ENCODE data around the gene SRP14. TPM values are rescaled to one million over a fixed set of nuclear protein-coding genes. Genes with fewer than 3 reads are reported as not detected.

The SRP14 gene
- total and polyA plus RNA-seq, 9 of the 15 experiments (the other 6 are each of a cell fraction or from before 2014, with no cell fraction given), result 161 to 1,097 (median 402) TPM

DNA sequence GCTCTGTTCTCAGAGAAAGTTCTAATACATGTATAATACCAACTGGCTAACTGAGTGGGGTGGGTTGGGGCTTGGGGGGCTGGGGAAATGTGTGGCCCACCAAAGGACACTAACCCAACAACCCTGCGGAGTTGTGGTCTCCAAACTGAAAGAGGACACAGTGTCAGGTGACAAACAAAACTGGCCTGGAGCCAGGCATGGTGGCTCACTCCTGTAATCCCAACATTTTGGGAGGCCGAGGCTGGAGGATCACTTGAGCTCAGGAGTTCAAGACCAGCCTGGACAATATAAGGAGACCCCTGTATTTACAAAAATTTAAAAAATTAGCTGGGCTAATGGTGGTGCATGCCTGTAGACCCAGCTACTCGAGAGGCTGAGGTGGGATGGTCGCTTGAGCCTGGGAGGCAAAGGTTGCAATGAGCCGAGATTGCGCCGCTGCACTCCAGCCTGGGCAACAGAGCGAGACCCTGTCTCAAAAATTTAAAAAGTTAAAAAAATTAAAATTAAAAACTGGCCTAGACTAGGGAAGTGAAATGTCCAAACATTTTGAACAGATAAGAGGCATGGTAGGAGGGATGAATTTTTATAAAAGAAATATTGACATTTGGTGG lies 31.7 kb upstream of the SRP14 start:
- no peak for FAIRE-seq
- BruUV-seq (replicated peaks), result no TSS peak
- intact Hi-C loops (cut with micrococcal nuclease), result no loop called here
- Histone ChIP-seq H3K79me2 (ENCODE audit: control insufficient read depth, insufficient read depth, low read length) (no peaks in the 10 kb centered on the region), H3K27ac (ENCODE audit: extremely low read depth, low read depth, low read length) (no peak overlapping the region), H3K9me3 (replicated peaks; ENCODE audit: control insufficient read depth, insufficient read depth, low read depth, low read length) (no peaks in the 10 kb centered on the region), H3K9me1 (ENCODE audit: control insufficient read depth, insufficient read depth, low read length) (no peaks in the 10 kb centered on the region), H3K4me3 (no peak overlapping the region), H3K4me1 (replicated peaks in 1 of 2; ENCODE audit: control insufficient read depth in 2 of 2, insufficient read depth in 2 of 2, low read length in 2 of 2) (peaks cover 7 to 28% of the 10 kb centered on the region in 2 experiments; a peak in 4 of 5 replicates), H4K20me1 (replicated peaks; ENCODE audit: control insufficient read depth, insufficient read depth, low read length) (no peaks in the 10 kb centered on the region), H2AFZ (ENCODE audit: low read depth, low read length) (no peak overlapping the region), H3K36me3 (ENCODE audit: control insufficient read depth, insufficient read depth, low read length) (no peaks in the 10 kb centered on the region), H3K9ac (ENCODE audit: insufficient read depth in 1 of 2, low read depth in 2 of 2, low read length in 2 of 2) (no peak overlapping the region), H3K4me2 (ENCODE audit: insufficient read depth, low read length) (no peak overlapping the region), H3K27me3 (ENCODE audit: control insufficient read depth in 2 of 2, insufficient read depth in 2 of 2, low read length in 2 of 2) (no peaks in the 10 kb centered on the region)
- WGBS (ENCODE audit: insufficient coverage, low coverage, missing lambda C conversion rate), result 86% methylated on average over 8 of the region's 8 CpGs
- no peak for DNase-seq (ENCODE audit: extremely low read depth in 1 of 4, low spot score in 3 of 4)
- in situ Hi-C loops (cut with MboI), result no loop called here
- ATAC-seq, result no peak
- ChIA-PET POLR2A (interaction anchor here (1.1 kb wide), 1 partner anchor 16 kb away, joined by 6 read pairs; no protein-coding TSS in a partner anchor), CTCF (ENCODE audit: low intra/inter-chr PET ratio) (no interaction called here)
- TF ChIP-seq, protein P1, sequence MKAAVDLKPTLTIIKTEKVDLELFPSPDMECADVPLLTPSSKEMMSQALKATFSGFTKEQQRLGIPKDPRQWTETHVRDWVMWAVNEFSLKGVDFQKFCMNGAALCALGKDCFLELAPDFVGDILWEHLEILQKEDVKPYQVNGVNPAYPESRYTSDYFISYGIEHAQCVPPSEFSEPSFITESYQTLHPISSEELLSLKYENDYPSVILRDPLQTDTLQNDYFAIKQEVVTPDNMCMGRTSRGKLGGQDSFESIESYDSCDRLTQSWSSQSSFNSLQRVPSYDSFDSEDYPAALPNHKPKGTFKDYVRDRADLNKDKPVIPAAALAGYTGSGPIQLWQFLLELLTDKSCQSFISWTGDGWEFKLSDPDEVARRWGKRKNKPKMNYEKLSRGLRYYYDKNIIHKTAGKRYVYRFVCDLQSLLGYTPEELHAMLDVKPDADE (conservative IDR thresholded peaks at IDR 0.05; ENCODE audit: control insufficient read depth, low read depth, low read length), result no peak
- TF ChIP-seq NFIC (IDR thresholded peaks at IDR 0.05), result peak; percentile 67

DNA sequence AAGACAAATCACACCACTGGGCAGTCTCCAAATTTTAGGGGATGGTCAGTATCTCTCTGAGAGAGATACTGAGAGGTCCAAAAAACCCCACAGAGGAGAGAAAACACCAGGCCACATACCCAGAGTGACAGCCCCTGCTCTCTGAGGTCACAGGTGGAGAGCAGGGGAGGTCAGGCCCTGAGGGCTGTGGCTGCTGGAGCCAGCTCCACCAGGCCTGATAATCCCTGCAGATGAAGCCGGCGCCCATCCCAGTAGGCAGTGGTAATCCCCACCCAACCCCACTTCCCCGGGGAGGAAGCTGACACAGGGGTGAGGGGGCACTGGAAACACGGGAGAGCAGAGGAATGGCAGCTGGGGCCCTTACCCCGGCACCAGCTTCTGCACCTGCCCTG lies 31.2 kb upstream of the SRP14 start:
- Histone ChIP-seq H3K27ac (ENCODE audit: extremely low read depth, low read depth, low read length) (no peak overlapping the region), H2AFZ (ENCODE audit: low read depth, low read length) (no peak overlapping the region; the same call in 1 of the 2 replicates), H3K79me2 (ENCODE audit: control insufficient read depth, insufficient read depth, low read length) (no peaks in the 10 kb centered on the region), H3K9me1 (ENCODE audit: control insufficient read depth, insufficient read depth, low read length) (no peaks in the 10 kb centered on the region), H4K20me1 (replicated peaks; ENCODE audit: control insufficient read depth, insufficient read depth, low read length) (no peaks in the 10 kb centered on the region), H3K9me3 (replicated peaks; ENCODE audit: control insufficient read depth, insufficient read depth, low read depth, low read length) (no peaks in the 10 kb centered on the region), H3K4me3 (no peak overlapping the region), H3K4me1 (replicated peaks in 1 of 2; ENCODE audit: control insufficient read depth in 2 of 2, insufficient read depth in 2 of 2, low read length in 2 of 2) (peaks cover 1 to 23% of the 10 kb centered on the region in 2 experiments; a peak in 4 of 5 replicates), H3K36me3 (ENCODE audit: control insufficient read depth, insufficient read depth, low read length) (no peaks in the 10 kb centered on the region), H3K27me3 (ENCODE audit: control insufficient read depth in 2 of 2, insufficient read depth in 2 of 2, low read length in 2 of 2) (no peaks in the 10 kb centered on the region), H3K4me2 (ENCODE audit: insufficient read depth, low read length) (no peak overlapping the region), H3K9ac (ENCODE audit: insufficient read depth in 1 of 2, low read depth in 2 of 2, low read length in 2 of 2) (peak overlapping the region in 1 of 2 experiments; percentile 72; a peak in 2 of 4 replicates)
- ChIA-PET CTCF (ENCODE audit: low intra/inter-chr PET ratio) (no interaction called here), POLR2A (interaction anchor here (0.6 to 1.1 kb wide), 2 partner anchors 15 to 290 kb away, joined by 3 to 6 read pairs; no protein-coding TSS in a partner anchor)
- intact Hi-C loops (cut with micrococcal nuclease) (no loop called here), in situ Hi-C loops (cut with MboI) (no loop called here)
- FAIRE-seq (no peak), DNase-seq (ENCODE audit: extremely low read depth in 1 of 4, low spot score in 3 of 4) (no peak), ATAC-seq (peak; percentile 50; the same call in 2 of the 3 replicates)
- BruUV-seq (replicated peaks), result no TSS peak
- WGBS (ENCODE audit: insufficient coverage, low coverage, missing lambda C conversion rate), result 39% methylated on average over 5 of the region's 5 CpGs
- TF ChIP-seq, protein P2, sequence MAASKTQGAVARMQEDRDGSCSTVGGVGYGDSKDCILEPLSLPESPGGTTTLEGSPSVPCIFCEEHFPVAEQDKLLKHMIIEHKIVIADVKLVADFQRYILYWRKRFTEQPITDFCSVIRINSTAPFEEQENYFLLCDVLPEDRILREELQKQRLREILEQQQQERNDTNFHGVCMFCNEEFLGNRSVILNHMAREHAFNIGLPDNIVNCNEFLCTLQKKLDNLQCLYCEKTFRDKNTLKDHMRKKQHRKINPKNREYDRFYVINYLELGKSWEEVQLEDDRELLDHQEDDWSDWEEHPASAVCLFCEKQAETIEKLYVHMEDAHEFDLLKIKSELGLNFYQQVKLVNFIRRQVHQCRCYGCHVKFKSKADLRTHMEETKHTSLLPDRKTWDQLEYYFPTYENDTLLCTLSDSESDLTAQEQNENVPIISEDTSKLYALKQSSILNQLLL (CRISPR knock-in tag; IDR thresholded peaks at IDR 0.05; ENCODE audit: borderline replicate concordance), result no peak
- TF ChIP-seq NFATC3 (IDR thresholded peaks at IDR 0.05), result no peak
- TF ChIP-seq, protein P1 (conservative IDR thresholded peaks at IDR 0.05; ENCODE audit: control insufficient read depth, low read depth, low read length), result no peak
- no peak for TF ChIP-seq ZNF431 (CRISPR knock-in tag; IDR thresholded peaks at IDR 0.05)
- TF ChIP-seq OTX1 (CRISPR knock-in tag; IDR thresholded peaks at IDR 0.05), result no peak
- TF ChIP-seq, protein P3, sequence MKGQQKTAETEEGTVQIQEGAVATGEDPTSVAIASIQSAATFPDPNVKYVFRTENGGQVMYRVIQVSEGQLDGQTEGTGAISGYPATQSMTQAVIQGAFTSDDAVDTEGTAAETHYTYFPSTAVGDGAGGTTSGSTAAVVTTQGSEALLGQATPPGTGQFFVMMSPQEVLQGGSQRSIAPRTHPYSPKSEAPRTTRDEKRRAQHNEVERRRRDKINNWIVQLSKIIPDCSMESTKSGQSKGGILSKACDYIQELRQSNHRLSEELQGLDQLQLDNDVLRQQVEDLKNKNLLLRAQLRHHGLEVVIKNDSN (CRISPR knock-in tag; IDR thresholded peaks at IDR 0.05), result no peak
- no peak for TF ChIP-seq RFX1 (IDR thresholded peaks at IDR 0.05)
- TF ChIP-seq ZNF232 (CRISPR knock-in tag; IDR thresholded peaks at IDR 0.05), result no peak
- no peak for TF ChIP-seq NFIX (CRISPR knock-in tag; IDR thresholded peaks at IDR 0.05; ENCODE audit: low read depth)

Data from K562 (cell line).